PC-9 (cell line): ENCODE results near the gene TIAM2. TPM values are rescaled to one million over a fixed set of nuclear protein-coding genes. Genes with fewer than 3 reads are reported as not detected.

Experiments used
- BruUV-seq: library from RNA; stranded (reverse); fragments of 400-500 nt; replicated peaks from 2 replicates; lab custom pipeline; 2021; lab: Mats Ljungman, UMichigan
- CTCF ChIA-PET: fragments of 300-600 bp; sonication (Branson Sonifier 250); formaldehyde crosslinking; loops from one replicate; lab custom pipeline; 2022; ENCODE audit warnings: antibody characterized with exemption; lab: Charles Lee
- POLR2A ChIA-PET: fragments of 300-600 bp; sonication (Branson Sonifier 250); formaldehyde crosslinking; loops from one replicate; lab custom pipeline; 2022; ENCODE audit warnings: antibody characterized with exemption; ENCODE audit not compliant: unreplicated experiment; lab: Charles Lee
- DNase-seq, 2 experiments: peaks; one replicate each; pipeline versions ENCODE4 v3.0.0 to v3.0.0-alpha.2; 2015 to 2022; ENCODE audit warnings: mixed read lengths in 1 of 2
- H2AFZ ChIP-seq: fragments of 200-600 bp; sonication (generic); 2 replicates; pipeline ENCODE4 v1.8.1; 2017; ENCODE audit warnings: antibody characterized with exemption
- H3F3A ChIP-seq: fragments of 200-600 bp; sonication (generic); 2 replicates; pipeline ENCODE4 v1.8.1; 2017; ENCODE audit warnings: antibody characterized with exemption, mild to moderate bottlenecking, low read depth; ENCODE audit not compliant: insufficient read depth
- H3K27ac ChIP-seq: fragments of 200-600 bp; sonication (generic); 2 replicates; pipeline ENCODE4 v1.6.1; 2016; ENCODE audit warnings: mixed run types
- H3K27me3 ChIP-seq: fragments of 200-600 bp; sonication (generic); 2 replicates; pipeline ENCODE4 v1.6.1; 2016; ENCODE audit warnings: low read depth, mixed run types; ENCODE audit not compliant: insufficient read depth
- H3K36me3 ChIP-seq: fragments of 200-600 bp; sonication (generic); 2 replicates; pipeline ENCODE4 v1.6.1; 2016; ENCODE audit warnings: low read depth, mixed run types
- H3K4me1 ChIP-seq: fragments of 200-600 bp; sonication (generic); replicated peaks from 2 replicates; pipeline ENCODE4 v1.6.1; 2016; ENCODE audit warnings: mixed run types; ENCODE audit not compliant: insufficient read depth
- H3K4me2 ChIP-seq: fragments of 200-600 bp; sonication (generic); 2 replicates; pipeline ENCODE4 v1.6.1; 2017; ENCODE audit warnings: mixed run types
- H3K4me3 ChIP-seq: fragments of 200-600 bp; sonication (generic); 2 replicates; pipeline ENCODE4 v1.6.1; 2016; ENCODE audit warnings: mixed run types
- H3K79me2 ChIP-seq: fragments of 200-600 bp; sonication (generic); 2 replicates; pipeline ENCODE4 v1.6.1; 2017; ENCODE audit warnings: low read depth, mixed run types
- H3K9me2 ChIP-seq: fragments of 200-600 bp; sonication (generic); 2 replicates; pipeline ENCODE4 v1.8.1; 2017; ENCODE audit warnings: mild to moderate bottlenecking; ENCODE audit not compliant: insufficient read depth
- H3K9me3 ChIP-seq: fragments of 200-600 bp; sonication (generic); 2 replicates; pipeline ENCODE4 v1.8.1; 2016; ENCODE audit warnings: low read depth; ENCODE audit not compliant: insufficient read depth
- H4K20me1 ChIP-seq: fragments of 200-600 bp; sonication (generic); 2 replicates; pipeline ENCODE4 v1.8.1; 2017; ENCODE audit not compliant: insufficient read depth
- CTCF ChIP-seq: fragments of 200-600 bp; sonication (generic); conservative IDR thresholded peaks from 2 replicates; pipeline ENCODE4 v1.6.1; 2017; ENCODE audit warnings: mixed run types, antibody characterized with exemption, mild to moderate bottlenecking, moderate library complexity
- EZH2 ChIP-seq: fragments of 200-600 bp; sonication (generic); IDR thresholded peaks from 2 replicates; pipeline ENCODE4 v1.8.0; 2017; ENCODE audit warnings: antibody characterized with exemption, low read depth
- intact Hi-C: fragments of 100-400 bp; cut with micrococcal nuclease; formaldehyde crosslinking; loops from one replicate; pipeline ENCODE4 v1.10.0; 2022; ENCODE audit not compliant: unreplicated experiment
- total RNA-seq: library from RNA; stranded (reverse); gene quantifications from 2 replicates; pipeline ENCODE4 v1.2.3, GENCODE V29; 2021

The TIAM2 gene
- total RNA-seq, 1 experiment from 2014 or later = 11.4 TPM

- H3K27ac ChIP-seq = no peak overlapping the region
- DNase-seq = no peak
Measured at GRCh38 chr6:155234687-155235086, 239.6 kb downstream of the TIAM2 start.

GRCh38 chr6:155235087-155235486 lies 240.0 kb downstream of the TIAM2 start:
- no TSS peak for BruUV-seq
- H3K4me1 ChIP-seq = no peaks in the 10 kb centered on the region
- no peaks in the 10 kb centered on the region for H3K36me3 ChIP-seq
- no peak overlapping the region for H3K4me2 ChIP-seq
- no peaks in the 10 kb centered on the region for H3F3A ChIP-seq
- DNase-seq = no peak
- H3K27ac ChIP-seq = no peak overlapping the region
- POLR2A ChIA-PET = no interaction called here
- H2AFZ ChIP-seq = no peak overlapping the region
- CTCF ChIA-PET = no interaction called here
- no peaks in the 10 kb centered on the region for H3K9me2 ChIP-seq
- TF ChIP-seq CTCF (no peak), EZH2 (no peak)
- H3K27me3 ChIP-seq = no peaks in the 10 kb centered on the region
- intact Hi-C loops = no loop called here
- H3K79me2 ChIP-seq = no peaks in the 10 kb centered on the region
- H3K4me3 ChIP-seq = no peak overlapping the region
- peaks cover 3% of the 10 kb centered on the region; the same call in 1 of the 2 replicates for H3K9me3 ChIP-seq
- H4K20me1 ChIP-seq = no peaks in the 10 kb centered on the region

More at GRCh38 chr6:155234687-155235086, 239.6 kb downstream of the TIAM2 start:
- H4K20me1 ChIP-seq = no peaks in the 10 kb centered on the region
- CTCF ChIA-PET = no interaction called here
- H3K9me3 ChIP-seq = peaks cover 3% of the 10 kb centered on the region; the same call in 1 of the 2 replicates
- POLR2A ChIA-PET = no interaction called here
- no peak overlapping the region for H2AFZ ChIP-seq
- BruUV-seq = no TSS peak
- no peak for TF ChIP-seq CTCF
- no peak for TF ChIP-seq EZH2
- intact Hi-C loops = no loop called here
- H3F3A ChIP-seq = no peaks in the 10 kb centered on the region
- H3K4me1 ChIP-seq = no peaks in the 10 kb centered on the region
- H3K9me2 ChIP-seq = no peaks in the 10 kb centered on the region
- no peaks in the 10 kb centered on the region for H3K36me3 ChIP-seq
- H3K79me2 ChIP-seq = no peaks in the 10 kb centered on the region
- H3K4me2 ChIP-seq = no peak overlapping the region
- H3K27me3 ChIP-seq = no peaks in the 10 kb centered on the region
- no peak overlapping the region for H3K4me3 ChIP-seq

GRCh38 chr6:155237613-155238012 lies 242.5 kb downstream of the TIAM2 start:
- Histone ChIP-seq H3F3A (no peaks in the 10 kb centered on the region), H3K9me2 (no peaks in the 10 kb centered on the region), H4K20me1 (no peaks in the 10 kb centered on the region), H2AFZ (no peak overlapping the region), H3K36me3 (no peaks in the 10 kb centered on the region), H3K4me2 (no peak overlapping the region), H3K27ac (no peak overlapping the region), H3K79me2 (no peaks in the 10 kb centered on the region), H3K9me3 (peaks cover 3% of the 10 kb centered on the region; the same call in 1 of the 2 replicates), H3K4me1 (no peaks in the 10 kb centered on the region), H3K4me3 (no peak overlapping the region), H3K27me3 (no peaks in the 10 kb centered on the region)
- intact Hi-C loops = no loop called here
- no peak for TF ChIP-seq CTCF
- TF ChIP-seq EZH2 = no peak
- ChIA-PET POLR2A (no interaction called here), CTCF (no interaction called here)
- no peak for DNase-seq
- no TSS peak for BruUV-seq
